ENCODE measurements around the gene SETBP1. TPM values are rescaled to one million over a fixed set of nuclear protein-coding genes. Genes with fewer than 3 reads are reported as not detected.

Gene SETBP1
- total and polyA plus RNA-seq, 3 experiments from 2014 or later = 0.22 to 14.1 (median 13.9) TPM

DNA sequence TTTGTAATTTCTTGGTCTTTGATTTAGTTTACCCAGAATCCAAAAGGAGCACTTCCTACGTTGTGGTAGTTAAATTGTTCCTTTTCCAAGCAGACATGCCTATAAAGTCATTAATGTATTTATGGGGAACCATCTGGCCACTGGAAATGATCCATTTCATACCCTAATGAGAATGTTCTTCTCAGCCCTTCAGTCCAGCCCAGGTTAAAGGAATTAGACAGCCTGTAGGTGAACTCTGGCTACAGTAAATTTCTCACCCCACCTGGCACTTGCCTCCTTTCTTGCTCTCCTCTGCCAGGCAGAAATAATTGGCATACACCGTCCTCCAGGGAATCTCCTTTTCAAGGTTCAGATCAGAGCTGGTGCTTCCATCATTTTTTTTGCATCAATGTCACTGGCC, 121.1 kb downstream of the SETBP1 start:
- Mint-ChIP-seq H3K36me3 (no peaks in the 10 kb centered on the region), H3K4me3 (no peak overlapping the region), H3K27ac (no peak overlapping the region), H3K9me3 (peaks cover 0 to 2% (median 0%) of the 10 kb centered on the region in 5 donors), H3K27me3 (peaks cover 0 to 1% of the 10 kb centered on the region in 2 donors), H3K4me1 (peaks cover 13 to 34% (median 28%) of the 10 kb centered on the region in 3 donors)
- CTCF ChIA-PET = no interaction called here
- no peaks in the 10 kb centered on the region for H3K36me3 ChIP-seq (ENCODE audit: insufficient read depth, low read length)
- no peak overlapping the region for H3K27ac ChIP-seq (ENCODE audit: low read depth, low read length)
- no peak for DNase-seq
- H3K4me3 ChIP-seq (ENCODE audit: low read length) = no peak overlapping the region
- no peaks in the 10 kb centered on the region for H3K9me3 ChIP-seq (ENCODE audit: low read length)
- no peaks in the 10 kb centered on the region for H3K4me1 ChIP-seq (ENCODE audit: insufficient read depth, low read length)
- POLR2A ChIA-PET = no interaction called here
- H3K27me3 ChIP-seq (ENCODE audit: insufficient read depth, low read length, poor library complexity, severe bottlenecking) = no peaks in the 10 kb centered on the region

DNA sequence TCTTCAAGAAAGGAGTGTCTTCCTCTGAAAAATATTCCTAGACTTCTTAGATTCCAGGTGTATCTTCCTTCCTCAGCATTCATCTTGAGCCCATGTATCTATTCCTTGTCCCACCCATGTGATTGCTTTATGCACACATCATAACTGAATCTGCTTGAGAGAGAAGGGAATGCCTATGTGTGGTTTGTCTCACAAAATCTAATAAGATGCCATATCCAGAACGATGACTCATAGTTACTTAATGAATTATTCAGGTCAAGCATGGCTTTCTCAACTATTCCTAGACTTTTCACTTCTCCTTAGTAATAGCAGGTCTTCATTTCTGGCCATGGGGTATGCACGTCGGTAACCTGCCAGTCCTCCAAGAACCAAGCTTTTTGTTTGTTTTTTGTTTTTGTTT, 121.8 kb downstream of the SETBP1 start:
- Histone ChIP-seq H3K4me1 (ENCODE audit: insufficient read depth, low read length) (no peaks in the 10 kb centered on the region), H3K27me3 (ENCODE audit: insufficient read depth, low read length, poor library complexity, severe bottlenecking) (no peaks in the 10 kb centered on the region), H3K9me3 (ENCODE audit: low read length) (no peaks in the 10 kb centered on the region), H3K4me3 (ENCODE audit: low read length) (no peak overlapping the region), H3K36me3 (ENCODE audit: insufficient read depth, low read length) (no peaks in the 10 kb centered on the region), H3K27ac (ENCODE audit: low read depth, low read length) (no peak overlapping the region)
- H3K27me3 Mint-ChIP-seq = peaks cover 0 to 1% of the 10 kb centered on the region in 2 donors
- no peak for DNase-seq
- no peak overlapping the region for H3K4me3 Mint-ChIP-seq
- peaks cover 13 to 34% (median 28%) of the 10 kb centered on the region in 3 donors for H3K4me1 Mint-ChIP-seq
- H3K36me3 Mint-ChIP-seq = no peaks in the 10 kb centered on the region
- ChIA-PET CTCF (no interaction called here), POLR2A (no interaction called here)
- H3K27ac Mint-ChIP-seq = no peak overlapping the region
- H3K9me3 Mint-ChIP-seq = peaks cover 0 to 2% (median 0%) of the 10 kb centered on the region in 5 donors

DNA sequence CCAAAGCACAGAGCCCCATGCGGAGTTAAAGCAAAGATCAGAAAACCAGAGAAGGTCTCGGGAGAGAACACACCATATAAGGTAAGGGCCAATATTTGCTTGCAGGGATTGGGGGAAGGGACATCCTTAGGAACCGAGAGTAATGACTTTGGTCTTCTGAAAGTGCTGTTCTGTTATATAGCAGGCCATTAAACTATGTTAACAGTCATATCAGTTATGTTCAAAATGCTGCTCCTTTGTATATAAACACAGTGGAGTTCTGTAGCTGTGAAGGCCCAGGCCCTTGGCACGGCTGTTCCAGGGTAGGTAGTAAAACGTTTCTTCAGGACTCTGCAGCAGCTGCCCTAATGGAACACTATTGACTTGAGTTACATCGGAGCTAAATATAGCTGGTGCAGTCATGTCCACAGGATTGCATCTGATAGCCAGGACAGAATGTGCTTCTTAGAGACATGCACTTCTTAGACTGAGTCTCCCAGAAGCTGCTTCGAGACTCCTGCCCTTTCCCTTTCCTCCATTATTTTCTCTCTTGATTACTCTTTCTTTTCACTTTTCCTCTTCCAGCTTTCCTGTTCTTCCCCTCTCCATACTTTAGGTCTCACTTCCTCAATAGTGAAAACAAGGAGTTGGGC, 122.4 kb downstream of the SETBP1 start:
- H3K27ac Mint-ChIP-seq = no peak overlapping the region
- H3K4me1 Mint-ChIP-seq = peaks cover 15 to 34% (median 28%) of the 10 kb centered on the region in 3 donors
- H3K9me3 Mint-ChIP-seq = peaks cover 0 to 2% (median 0%) of the 10 kb centered on the region in 5 donors
- ChIA-PET CTCF (no interaction called here), POLR2A (no interaction called here)
- Histone ChIP-seq H3K27me3 (ENCODE audit: insufficient read depth, low read length, poor library complexity, severe bottlenecking) (no peaks in the 10 kb centered on the region), H3K27ac (ENCODE audit: low read depth, low read length) (no peak overlapping the region), H3K4me1 (ENCODE audit: insufficient read depth, low read length) (no peaks in the 10 kb centered on the region), H3K9me3 (ENCODE audit: low read length) (no peaks in the 10 kb centered on the region), H3K4me3 (ENCODE audit: low read length) (no peak overlapping the region), H3K36me3 (ENCODE audit: insufficient read depth, low read length) (no peaks in the 10 kb centered on the region)
- H3K36me3 Mint-ChIP-seq = no peaks in the 10 kb centered on the region
- peaks cover 0 to 1% of the 10 kb centered on the region in 2 donors for H3K27me3 Mint-ChIP-seq
- DNase-seq = no peak
- H3K4me3 Mint-ChIP-seq = no peak overlapping the region

DNA sequence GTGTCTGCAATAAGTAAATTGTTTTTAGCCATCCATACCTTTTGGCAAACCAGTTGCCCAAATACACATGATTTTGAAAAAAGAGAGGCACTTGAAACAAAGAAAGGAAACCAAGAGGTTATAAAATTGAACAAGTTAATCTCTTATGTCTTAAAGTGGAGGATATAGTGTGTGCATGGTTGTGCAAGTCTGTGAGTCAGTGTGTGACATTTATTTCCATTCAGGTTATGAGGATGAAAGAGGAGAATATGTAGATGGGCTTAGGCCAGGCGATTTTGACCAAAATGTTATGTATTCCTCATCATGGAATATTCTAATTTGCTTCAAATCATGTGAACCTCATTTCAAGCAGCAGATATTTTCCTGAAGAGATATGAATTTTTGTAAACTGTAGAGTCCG, 123.3 kb downstream of the SETBP1 start:
- Mint-ChIP-seq H3K4me1 (peaks cover 16 to 29% (median 27%) of the 10 kb centered on the region in 3 donors), H3K27ac (peak overlapping the region in 1 of 8 donors; percentile 7), H3K27me3 (peaks cover 0 to 1% of the 10 kb centered on the region in 2 donors), H3K36me3 (no peaks in the 10 kb centered on the region), H3K4me3 (no peak overlapping the region), H3K9me3 (peaks cover 0 to 2% (median 0%) of the 10 kb centered on the region in 5 donors)
- CTCF ChIA-PET = no interaction called here
- no peak overlapping the region for H3K4me3 ChIP-seq (ENCODE audit: low read length)
- H3K9me3 ChIP-seq (ENCODE audit: low read length) = no peaks in the 10 kb centered on the region
- no peaks in the 10 kb centered on the region for H3K36me3 ChIP-seq (ENCODE audit: insufficient read depth, low read length)
- POLR2A ChIA-PET = no interaction called here
- no peak overlapping the region for H3K27ac ChIP-seq (ENCODE audit: low read depth, low read length)
- H3K4me1 ChIP-seq (ENCODE audit: insufficient read depth, low read length) = no peaks in the 10 kb centered on the region
- DNase-seq = no peak
- no peaks in the 10 kb centered on the region for H3K27me3 ChIP-seq (ENCODE audit: insufficient read depth, low read length, poor library complexity, severe bottlenecking)

DNA sequence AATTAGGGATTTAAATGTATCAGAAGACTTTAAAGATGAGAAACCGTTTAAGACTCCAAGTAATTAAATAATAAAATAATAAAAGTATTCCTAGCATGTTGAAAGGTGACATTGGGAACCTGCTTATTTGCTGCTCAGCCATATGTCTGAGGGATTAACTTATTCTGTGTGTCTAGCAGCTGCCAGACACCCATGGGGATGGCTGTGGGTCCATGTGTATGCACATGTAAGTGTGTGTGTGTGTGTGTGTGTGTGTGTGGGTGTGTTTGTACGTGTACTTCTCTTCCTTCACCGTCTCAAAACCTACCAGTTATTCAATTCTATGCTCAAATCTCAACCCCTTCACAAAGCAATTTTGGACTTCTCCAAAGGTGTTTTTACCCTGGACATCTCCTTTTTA, 124.5 kb downstream of the SETBP1 start:
- H3K27ac Mint-ChIP-seq = no peak overlapping the region
- no peak overlapping the region for H3K4me3 Mint-ChIP-seq
- Histone ChIP-seq H3K9me3 (ENCODE audit: low read length) (no peaks in the 10 kb centered on the region), H3K27me3 (ENCODE audit: insufficient read depth, low read length, poor library complexity, severe bottlenecking) (no peaks in the 10 kb centered on the region), H3K27ac (ENCODE audit: low read depth, low read length) (no peak overlapping the region), H3K4me3 (ENCODE audit: low read length) (no peak overlapping the region), H3K36me3 (ENCODE audit: insufficient read depth, low read length) (no peaks in the 10 kb centered on the region), H3K4me1 (ENCODE audit: insufficient read depth, low read length) (no peaks in the 10 kb centered on the region)
- H3K9me3 Mint-ChIP-seq = peaks cover 0 to 2% (median 0%) of the 10 kb centered on the region in 5 donors
- DNase-seq = no peak
- ChIA-PET POLR2A (no interaction called here), CTCF (interaction anchor here (1.3 kb wide), 1 partner anchor 43 kb away, joined by 3 read pairs; no protein-coding TSS in a partner anchor)
- peaks cover 0 to 1% of the 10 kb centered on the region in 2 donors for H3K27me3 Mint-ChIP-seq
- peaks cover 15 to 17% (median 16%) of the 10 kb centered on the region in 3 donors for H3K4me1 Mint-ChIP-seq
- H3K36me3 Mint-ChIP-seq = no peaks in the 10 kb centered on the region

DNA sequence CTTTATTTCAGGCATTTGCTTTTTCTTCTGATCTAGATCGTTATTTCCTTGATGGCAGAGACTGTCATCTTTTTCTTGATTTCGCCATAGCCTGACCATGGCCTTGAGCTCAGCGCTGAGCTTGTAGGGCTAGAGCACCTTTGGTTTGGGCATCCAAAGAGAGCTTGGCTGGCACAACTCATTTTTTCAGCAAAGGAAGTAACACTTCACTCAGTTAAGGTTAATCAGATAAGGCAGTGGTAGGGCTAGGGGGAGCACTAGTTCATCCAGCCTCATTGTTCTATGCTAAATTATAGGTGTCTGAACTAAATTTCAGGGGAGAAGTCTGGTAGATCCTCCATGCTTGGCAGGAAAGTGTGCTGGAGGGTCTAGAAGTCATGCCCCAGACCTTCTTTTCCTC, 125.0 kb downstream of the SETBP1 start:
- peak overlapping the region in 2 of 8 donors; percentile 9 to 48 for H3K27ac Mint-ChIP-seq
- peaks cover 0 to 1% of the 10 kb centered on the region in 2 donors for H3K27me3 Mint-ChIP-seq
- no peaks in the 10 kb centered on the region for H3K36me3 ChIP-seq (ENCODE audit: insufficient read depth, low read length)
- H3K9me3 ChIP-seq (ENCODE audit: low read length) = no peaks in the 10 kb centered on the region
- CTCF ChIA-PET = interaction anchor here (1.3 kb wide), 1 partner anchor 42 kb away, joined by 3 read pairs; no protein-coding TSS in a partner anchor
- peaks cover 12 to 13% (median 12%) of the 10 kb centered on the region in 3 donors for H3K4me1 Mint-ChIP-seq
- H3K9me3 Mint-ChIP-seq = no peaks in the 10 kb centered on the region
- no peaks in the 10 kb centered on the region for H3K36me3 Mint-ChIP-seq
- H3K27ac ChIP-seq (ENCODE audit: low read depth, low read length) = no peak overlapping the region
- no peak overlapping the region for H3K4me3 Mint-ChIP-seq
- no peak overlapping the region for H3K4me3 ChIP-seq (ENCODE audit: low read length)
- H3K4me1 ChIP-seq (ENCODE audit: insufficient read depth, low read length) = no peaks in the 10 kb centered on the region
- DNase-seq = no peak
- POLR2A ChIA-PET = no interaction called here
- H3K27me3 ChIP-seq (ENCODE audit: insufficient read depth, low read length, poor library complexity, severe bottlenecking) = no peaks in the 10 kb centered on the region

DNA sequence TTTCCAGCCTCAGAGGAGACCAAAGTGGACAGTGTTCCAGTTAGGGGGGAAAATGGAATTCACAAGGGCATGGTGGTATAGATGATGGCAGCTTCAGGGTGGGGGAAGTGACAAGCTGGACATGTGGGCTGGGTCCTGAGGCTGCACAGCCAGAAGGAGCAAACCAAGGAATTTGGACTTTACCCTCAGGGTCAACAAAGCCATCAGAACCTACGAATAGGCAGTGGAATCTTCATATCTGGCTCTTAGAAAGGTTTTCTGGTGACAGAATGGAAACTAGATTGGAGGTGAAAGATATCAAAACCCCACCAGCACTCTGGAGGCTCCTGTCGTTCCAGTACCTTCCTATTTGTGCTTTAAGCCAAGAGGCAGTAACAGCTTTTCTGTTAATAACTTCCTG, 127.1 kb downstream of the SETBP1 start:
- ChIA-PET CTCF (interaction anchor here (1.0 kb wide), 1 partner anchor 35 kb away, joined by 3 read pairs; no protein-coding TSS in a partner anchor), POLR2A (no interaction called here)
- Mint-ChIP-seq H3K4me3 (no peak overlapping the region), H3K27me3 (peaks cover 0 to 1% of the 10 kb centered on the region in 2 donors), H3K4me1 (peaks cover 12 to 13% (median 12%) of the 10 kb centered on the region in 3 donors), H3K27ac (peak overlapping the region in 1 of 8 donors; percentile 15), H3K9me3 (no peaks in the 10 kb centered on the region), H3K36me3 (no peaks in the 10 kb centered on the region)
- no peak for DNase-seq
- H3K9me3 ChIP-seq (ENCODE audit: low read length) = no peaks in the 10 kb centered on the region
- no peaks in the 10 kb centered on the region for H3K4me1 ChIP-seq (ENCODE audit: insufficient read depth, low read length)
- H3K27me3 ChIP-seq (ENCODE audit: insufficient read depth, low read length, poor library complexity, severe bottlenecking) = no peaks in the 10 kb centered on the region
- no peaks in the 10 kb centered on the region for H3K36me3 ChIP-seq (ENCODE audit: insufficient read depth, low read length)
- no peak overlapping the region for H3K4me3 ChIP-seq (ENCODE audit: low read length)
- no peak overlapping the region for H3K27ac ChIP-seq (ENCODE audit: low read depth, low read length)

DNA sequence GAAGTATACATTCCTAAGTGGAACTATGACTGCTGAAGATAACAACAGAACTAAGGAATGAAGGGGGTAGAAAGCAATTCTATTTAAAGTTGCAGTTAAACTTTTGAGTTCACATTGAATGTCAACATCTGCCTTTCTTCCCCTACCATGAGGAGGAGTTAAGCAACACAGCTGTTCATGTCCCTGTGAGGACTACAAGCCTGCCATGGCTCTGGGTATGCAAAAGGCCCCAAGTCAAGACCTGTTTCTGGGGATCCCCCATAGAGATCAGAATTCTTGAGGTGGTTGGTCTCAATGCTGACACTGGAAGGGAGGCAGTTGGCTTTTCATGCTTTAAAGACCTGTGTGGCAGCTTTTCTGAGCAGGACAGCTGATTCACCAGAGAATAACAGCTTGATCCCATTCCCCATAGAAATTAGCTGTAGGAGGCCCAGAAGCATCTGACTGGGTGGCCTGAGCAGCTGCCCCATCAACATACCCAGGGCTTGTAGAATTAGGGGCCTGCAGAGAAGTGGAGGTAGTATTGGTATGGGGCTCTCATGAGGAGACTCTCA, 131.0 kb downstream of the SETBP1 start:
- no peaks in the 10 kb centered on the region for H3K9me3 ChIP-seq (ENCODE audit: low read length)
- no peaks in the 10 kb centered on the region for H3K36me3 ChIP-seq (ENCODE audit: insufficient read depth, low read length)
- no peak for DNase-seq
- Mint-ChIP-seq H3K27ac (peak overlapping the region in 1 of 8 donors; percentile 21), H3K4me1 (peaks cover 0 to 2% (median 0%) of the 10 kb centered on the region in 3 donors), H3K36me3 (no peaks in the 10 kb centered on the region), H3K9me3 (no peaks in the 10 kb centered on the region), H3K27me3 (no peaks in the 10 kb centered on the region), H3K4me3 (no peak overlapping the region)
- ChIA-PET POLR2A (no interaction called here), CTCF (no interaction called here)
- no peaks in the 10 kb centered on the region for H3K27me3 ChIP-seq (ENCODE audit: insufficient read depth, low read length, poor library complexity, severe bottlenecking)
- H3K4me3 ChIP-seq (ENCODE audit: low read length) = no peak overlapping the region
- no peaks in the 10 kb centered on the region for H3K4me1 ChIP-seq (ENCODE audit: insufficient read depth, low read length)
- H3K27ac ChIP-seq (ENCODE audit: low read depth, low read length) = no peak overlapping the region
